ENCODE data around the gene NSMCE4A.
"Not testable (repeated sequence)": the region's sequence is repeated elsewhere in the genome, so short reads cannot be mapped to it uniquely, and the experiment has no call there.

NSMCE4A gene

DNA sequence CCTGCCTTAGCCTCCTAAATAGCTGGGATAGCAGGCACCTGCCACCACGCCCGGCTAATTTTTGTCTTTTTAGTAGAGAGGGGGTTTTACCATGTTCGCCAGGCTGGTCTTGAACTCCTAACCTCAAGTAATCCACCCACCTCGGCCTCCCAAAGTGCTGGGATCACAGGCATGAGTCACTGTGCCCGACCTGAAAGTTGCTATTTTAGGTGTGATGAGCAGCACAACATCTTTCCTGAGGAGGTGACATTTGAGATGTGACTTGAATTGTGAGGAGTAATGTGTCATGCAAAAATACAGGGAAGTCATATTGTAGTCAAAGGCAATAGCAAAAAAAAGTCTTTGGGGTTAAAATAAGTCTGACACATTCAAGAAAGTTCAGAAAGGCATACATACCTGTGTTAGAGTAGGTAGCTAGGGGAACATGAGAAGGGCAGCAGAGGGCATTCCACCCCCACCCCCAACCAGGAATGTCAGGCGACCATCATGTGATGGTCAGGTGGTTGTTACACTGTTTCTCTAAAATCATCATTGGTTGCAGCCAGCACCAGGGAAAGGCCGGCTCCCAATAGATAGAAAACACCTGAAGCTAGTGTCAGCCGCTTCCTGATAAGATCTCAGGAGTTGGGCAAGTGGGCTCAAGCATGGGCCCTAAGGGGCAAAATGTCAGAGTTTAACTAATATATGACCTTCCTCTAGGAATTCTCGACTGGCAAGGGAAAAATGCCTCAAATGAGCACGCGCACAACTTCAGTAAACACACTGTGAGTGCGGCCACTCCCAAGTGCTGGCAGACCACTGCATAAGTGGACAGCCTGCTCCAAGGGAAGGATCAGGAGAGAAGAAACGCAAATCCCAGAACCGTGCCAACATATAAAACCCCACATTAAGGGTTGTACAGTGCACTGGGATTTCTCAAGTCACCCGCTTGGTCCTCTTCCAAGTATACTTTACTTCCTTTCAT, 13.6 kb upstream of the NSMCE4A start, which contains the start of gene TACC2:
Gene TACC2 (plus strand): TSS at position 803 of the 964 bp plus-strand sequence. CDS start 32,819 bp downstream, outside the sequence.
- no peak for FAIRE-seq

DNA sequence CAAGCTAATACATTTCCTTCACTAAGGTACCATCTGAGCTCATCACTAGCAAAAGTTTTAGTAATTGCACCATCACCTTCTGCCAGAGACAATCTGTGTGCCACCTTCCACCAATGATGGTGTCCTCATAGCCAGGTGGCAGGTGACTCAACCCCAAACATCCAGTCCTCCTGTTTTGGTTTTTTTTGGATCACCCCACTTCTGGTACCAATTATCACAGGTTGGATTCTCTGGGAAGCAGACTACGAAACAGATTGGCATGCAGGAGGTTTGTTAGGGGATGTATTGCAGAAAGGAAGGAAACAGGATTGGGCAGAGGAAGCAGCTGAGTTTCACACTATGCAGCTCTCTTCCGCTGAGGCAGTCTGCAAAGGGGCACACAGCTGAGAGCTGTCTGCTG, 9.4 kb upstream of the NSMCE4A start:
- no peak for FAIRE-seq

DNA sequence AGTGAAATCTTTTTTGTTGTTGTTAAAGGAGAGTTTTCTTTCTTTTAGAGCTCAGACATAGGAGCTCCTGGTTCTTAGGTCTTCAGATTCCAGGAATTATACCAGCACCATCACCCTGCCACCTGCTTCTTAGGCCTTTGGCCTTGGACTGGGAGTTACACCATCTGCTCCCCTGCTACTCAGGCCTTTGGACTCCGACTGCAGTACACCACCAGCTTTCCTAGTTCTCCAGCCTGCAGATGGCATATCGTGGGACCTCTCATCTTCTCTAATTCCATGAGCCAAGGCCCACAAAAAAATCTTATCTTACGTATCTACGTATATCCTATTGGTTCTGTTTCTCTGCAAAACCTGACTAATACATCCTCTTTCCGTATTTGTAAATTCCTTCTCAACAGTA, 8.8 kb upstream of the NSMCE4A start:
- FAIRE-seq, result no peak

DNA sequence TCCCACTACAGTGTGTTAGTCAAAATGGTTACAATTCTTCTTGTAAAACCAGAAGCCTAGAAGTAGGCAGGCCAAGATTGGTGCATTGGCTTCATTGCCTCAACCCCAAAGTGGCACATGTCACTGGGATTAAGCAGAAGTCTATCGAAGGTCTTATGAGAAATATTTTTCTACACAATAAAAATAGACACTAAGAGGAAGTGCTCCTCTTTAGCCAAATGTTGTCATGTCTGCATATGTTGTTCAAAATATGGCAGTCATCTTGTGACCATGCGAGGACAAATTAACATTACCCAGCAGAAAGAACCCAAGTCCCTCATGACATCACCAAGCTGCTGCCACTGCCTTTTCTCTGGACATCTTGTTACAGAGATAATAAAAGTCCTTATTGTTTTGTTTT, 6.3 kb upstream of the NSMCE4A start:
- FAIRE-seq, result no peak

DNA sequence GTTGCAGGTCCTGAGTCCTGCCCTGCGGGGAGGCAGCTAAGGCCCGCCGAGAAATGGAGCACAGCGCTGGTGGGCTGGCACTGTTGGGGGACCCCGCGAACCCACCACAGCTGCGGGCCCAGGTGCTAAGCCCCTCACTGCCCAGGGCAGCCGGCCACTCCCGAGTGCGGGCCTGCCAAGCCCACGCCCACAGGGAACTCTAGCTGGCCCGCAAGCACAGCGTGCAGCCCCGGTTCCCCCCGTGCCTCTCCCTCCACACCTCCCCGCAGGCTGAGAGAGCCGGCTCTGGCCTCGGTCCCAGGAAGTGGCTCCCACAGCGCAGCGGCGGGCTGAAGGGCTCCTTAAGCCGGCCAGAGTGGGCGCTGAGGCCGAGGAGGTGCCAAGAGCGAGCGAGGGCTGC, 3.5 kb upstream of the NSMCE4A start:
- no peak for FAIRE-seq

DNA sequence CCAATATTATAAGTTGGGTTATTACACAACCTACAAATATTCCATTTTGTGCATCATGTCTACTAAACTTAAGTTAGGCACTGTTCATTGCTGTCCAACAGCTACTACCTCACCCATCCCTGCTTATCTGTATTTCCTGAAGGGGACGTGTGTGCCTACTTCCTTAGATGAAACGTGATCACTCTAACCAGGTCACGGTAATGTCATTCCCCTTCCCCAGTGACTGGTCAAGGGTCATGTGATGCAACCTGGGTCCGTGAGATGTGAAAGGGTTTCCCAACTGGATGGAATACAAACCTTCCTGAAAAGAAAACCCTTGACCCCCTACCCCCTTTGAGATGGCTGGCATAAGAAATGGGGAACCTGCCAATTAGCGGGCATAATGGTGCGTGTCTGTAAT, 1.6 kb upstream of the NSMCE4A start:
- FAIRE-seq, result no peak

DNA sequence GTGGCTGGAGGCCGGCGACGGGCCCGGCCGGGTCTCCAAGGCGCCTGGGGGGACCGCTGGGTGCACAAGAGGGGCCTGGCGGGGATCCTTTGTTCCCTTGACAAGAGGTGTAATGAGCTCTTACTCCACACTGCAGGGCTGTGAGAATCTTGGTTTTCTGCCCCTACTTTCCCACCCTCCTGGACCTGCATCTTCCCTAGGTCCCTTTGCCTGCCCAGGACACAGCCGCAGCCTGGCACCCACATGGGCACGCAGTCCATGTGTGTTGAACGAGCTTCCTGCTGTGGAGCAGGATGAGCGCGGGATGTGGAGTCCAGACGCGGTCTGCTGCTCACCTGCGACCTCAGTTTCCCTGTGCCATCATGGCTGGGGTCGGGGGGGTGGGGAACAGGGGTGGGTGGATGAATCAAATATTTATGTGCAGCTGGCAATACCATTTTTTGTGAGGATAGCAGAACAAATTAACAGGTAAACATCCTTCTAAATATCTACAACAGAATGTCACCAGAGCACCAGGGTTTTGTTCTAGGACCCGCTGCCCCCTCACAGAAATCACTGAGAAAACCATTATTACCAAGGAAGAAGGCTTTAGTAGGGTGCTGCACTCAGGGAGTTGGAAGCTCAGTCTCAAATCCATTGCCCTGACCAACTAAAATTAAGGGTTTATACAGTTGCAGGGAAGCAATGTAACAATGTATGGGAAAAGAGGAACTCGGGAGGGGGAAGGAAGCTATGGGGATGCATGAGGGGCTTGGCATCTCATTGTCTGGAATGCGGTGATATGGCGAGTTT, 474 bp upstream of the NSMCE4A start:
- FAIRE-seq, result no peak

DNA sequence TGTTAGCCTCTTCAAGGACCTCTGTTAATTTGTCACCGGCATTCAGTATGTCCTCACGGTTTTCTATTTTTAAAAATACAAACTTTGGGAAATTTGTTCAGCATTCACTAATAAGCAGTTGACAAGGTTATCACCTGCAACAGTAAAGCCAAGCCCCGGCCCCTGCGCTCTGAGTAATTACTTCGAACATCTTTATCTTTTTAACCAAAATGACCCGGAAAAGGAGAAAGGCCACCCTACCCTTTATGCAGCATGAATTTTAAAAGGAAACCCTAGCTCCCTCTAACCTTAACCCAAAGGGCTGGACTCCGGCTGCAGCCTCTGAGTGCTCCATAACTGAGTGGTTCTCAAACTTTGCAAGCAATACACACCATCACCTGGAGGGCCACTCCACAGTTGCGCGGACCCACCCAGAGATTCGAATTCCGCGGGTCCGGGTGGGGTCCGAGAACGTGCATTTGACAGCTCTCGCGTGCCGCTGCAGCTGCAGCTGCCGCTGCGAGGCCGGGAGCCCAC, 940 bp downstream of the NSMCE4A start:
- FAIRE-seq, result no peak

DNA sequence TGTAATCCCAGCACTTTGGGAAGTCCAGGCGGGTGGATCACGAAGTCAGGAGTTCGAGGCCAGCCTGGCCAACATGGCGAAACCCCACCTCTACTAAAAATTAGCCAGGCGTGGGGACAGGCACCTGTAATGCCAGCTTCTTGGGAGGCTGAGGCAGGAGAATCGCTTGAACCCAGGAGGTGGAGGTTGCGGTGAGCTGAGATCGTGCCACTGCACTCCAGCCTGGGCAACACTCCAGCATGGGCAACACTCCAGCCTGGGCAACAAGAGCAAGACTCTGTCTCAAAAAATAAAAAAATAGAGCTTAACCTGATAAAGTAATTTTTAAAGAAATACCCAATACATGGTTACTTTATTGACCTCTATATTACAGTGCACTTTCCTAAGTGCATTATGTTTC, 5.9 kb downstream of the NSMCE4A start:
- not testable (repeated sequence) for FAIRE-seq

DNA sequence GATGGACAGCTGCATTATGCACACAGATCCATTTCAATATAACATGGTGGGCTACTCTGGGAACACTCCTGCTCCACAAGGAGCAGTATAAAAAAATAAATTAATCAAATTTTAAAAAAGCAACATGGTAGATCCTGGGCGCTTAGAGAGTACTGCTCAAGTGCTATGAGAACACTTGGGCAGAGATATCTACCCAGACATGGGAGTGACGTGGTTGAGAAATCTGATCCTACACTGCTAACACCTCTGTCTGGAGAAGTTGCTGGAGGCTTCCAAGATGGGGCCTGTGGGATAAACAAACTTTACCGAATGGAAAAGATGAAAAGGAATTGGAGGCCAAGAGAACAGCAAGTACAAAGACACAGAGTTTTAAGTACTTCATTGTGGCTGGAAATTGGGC, 9.0 kb downstream of the NSMCE4A start:
- FAIRE-seq, result no peak

DNA sequence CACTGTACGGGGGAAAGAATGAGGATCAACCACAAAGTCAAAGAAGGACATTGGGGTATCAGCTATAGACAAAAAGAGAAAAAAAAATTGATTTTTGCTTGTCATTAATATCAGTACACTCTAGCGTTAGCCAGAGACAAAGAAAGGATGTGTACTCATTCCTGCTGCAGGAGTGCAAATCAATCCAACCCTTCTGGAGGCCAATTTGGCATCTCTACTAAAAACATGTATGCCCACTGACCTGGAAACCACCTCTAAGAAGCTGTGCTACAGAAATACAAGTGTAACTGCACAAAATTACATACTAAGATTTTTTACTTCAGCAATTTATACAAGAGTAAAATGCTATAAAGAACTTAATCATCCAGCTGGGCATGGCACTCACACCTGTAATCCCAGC, 13.6 kb downstream of the NSMCE4A start:
- FAIRE-seq, result no peak

DNA sequence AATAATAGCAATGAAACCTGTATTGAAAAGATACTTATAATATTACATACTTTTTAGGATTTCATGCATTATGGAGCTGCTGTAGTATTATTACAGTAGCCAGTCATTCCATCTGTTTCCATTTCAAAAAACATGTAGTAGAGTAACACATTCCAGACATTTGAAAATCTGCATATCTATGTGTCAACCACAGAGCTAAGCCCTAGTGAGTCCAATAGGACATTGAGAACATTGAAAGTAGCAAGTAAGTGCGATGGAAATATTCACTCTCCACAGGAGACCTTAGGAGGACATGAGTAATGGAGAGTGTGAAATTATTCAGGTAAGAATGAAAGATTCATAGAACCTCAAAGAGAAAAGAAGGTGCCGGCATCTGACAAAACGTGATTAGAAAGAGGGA, 15.3 kb downstream of the NSMCE4A start:
- FAIRE-seq, result no peak

DNA sequence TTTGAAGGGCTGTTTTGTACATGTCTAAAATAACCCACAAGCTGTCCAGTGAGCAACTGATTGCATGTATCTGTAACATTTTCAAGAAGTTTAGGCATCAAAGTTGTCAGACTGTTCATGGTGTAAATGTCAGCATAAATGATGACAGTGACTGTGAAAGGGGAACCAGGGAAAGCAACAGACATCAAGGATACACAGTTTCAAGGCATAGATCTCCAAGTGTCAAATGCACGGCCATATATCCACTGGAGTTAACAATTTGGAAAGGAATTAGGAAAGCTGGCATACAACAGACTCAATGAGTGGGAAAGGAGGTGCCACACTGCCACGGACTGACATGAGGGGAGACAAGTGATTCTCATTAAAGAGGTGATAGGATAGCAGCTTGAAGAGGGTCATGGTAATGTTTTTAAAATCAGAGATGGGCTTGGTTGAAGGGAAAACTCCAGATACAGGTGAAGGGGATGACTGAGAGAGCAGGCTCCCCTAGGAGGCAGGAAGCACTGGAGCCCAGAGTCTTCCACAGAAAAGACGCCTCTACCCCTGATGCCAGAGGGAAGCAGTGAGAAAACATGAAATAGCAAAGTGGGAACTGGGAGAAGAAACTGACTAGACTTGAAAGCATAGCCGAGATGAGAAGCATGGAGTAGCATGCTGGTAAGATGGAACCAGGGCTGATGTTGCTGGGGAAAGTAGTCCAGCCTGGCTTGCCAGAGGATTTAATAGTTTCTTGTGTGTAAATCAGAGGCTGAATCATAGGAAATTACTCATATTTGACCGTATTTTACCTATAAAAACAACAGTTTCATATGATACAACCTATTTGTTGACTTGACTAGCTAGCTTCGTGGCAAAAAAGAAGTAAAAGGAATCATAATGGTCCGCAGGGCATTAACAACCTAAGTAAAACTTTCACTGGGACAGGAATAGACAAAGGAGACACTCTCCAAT, 18.6 kb downstream of the NSMCE4A start:
- FAIRE-seq, result no peak

DNA sequence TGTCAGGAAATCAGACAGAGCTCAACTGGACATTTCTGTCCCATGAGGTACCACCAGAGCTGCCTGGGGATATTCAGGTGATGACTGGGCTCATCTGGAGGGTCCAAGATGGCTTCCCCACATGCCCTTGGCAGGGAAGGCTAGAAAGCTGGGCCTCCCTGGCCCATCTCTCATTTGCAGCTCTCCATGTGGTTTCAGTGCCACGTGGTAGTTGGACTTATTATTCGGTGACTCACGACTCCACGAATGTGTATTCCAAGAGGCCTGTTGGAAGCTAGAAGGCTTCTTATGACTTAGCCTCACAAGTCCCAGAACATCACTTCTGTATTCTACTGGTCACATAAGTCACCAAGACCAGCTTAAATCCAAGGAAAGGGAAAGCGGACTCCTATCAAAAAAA, 22.8 kb downstream of the NSMCE4A start:
- FAIRE-seq, result no peak

DNA sequence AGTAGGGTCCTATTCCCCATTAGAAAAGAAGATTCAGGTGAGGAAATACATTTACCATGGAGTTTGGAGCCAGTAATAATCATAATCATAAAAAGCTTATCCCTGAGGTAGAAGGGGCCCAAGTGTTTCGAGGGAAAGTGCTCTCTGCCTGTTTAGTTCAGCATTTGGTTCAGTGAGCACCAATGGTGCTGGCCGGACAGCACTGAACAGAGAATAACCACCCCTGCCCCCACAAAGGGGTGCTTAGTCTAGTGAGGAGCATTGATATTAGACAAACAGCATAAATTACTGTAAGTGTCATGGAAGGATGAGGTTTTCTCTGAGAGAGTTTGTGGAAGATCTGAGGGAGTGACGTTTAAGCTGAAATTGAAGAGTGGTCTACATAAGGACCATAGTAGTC, 25.6 kb downstream of the NSMCE4A start:
- no peak for FAIRE-seq

DNA sequence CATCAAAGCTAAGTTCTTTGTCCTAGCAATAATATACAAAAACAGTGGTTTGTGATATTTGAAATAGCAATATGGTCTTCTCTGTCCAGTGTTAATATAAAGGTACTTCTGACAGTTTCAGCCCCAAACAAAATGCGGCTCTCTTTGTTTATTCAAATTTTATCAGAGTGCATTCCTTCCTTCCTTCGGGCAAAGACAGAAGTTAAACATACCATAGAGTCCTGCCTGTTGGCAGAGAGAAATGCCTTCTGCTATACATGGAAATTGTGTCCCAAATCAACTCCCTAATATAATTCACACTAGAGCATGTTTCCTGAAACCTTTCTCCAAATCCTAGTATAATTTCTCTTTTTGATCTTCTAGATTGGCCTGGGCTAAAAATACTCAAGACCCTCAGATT, 26.0 kb downstream of the NSMCE4A start:
- no peak for FAIRE-seq

DNA sequence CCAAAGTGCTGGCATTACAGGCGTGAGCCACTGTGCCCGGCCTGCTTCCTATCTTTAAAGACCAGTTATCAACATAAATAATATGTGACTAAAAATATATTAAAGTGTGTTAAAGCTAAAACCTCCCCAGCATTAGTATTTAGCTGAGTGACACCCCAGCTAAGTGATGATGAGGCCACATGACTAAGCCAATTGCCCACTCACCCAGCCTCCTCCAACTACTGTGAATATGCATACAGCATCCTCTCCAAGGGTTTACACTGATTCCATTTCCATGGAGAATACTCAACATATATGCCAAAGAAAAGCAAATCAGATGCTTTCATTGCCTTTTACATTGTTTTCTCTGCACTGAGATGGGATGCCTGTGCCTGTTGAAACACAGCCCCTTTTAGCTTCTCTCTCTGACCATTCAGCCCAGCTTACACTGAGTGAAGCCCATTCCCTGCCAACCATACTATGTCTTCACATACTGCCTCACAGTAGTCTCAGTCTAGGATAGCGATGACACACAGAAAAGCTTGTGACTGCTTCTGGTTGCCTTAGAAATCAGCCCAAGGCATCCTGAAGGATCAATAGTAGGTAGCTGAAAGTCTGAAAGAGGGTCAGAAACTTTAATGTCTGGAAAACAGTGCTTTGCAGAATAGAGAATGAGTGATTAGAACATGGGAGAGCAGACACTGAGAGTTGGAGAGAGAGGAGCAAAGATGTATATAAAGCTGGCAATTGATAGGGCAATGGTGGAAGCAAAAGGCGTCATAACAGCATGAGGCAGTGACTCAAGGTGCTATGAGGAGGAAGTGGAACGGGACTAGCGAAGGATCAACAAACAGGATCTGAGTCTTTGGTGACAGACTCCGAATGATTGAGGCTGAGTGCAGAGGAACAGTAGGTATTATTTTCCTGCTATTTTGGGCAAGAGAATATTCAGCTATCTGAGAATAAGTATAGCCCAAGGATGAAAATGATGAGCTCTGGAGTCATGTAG, 27.4 kb downstream of the NSMCE4A start:
- FAIRE-seq, result no peak

DNA sequence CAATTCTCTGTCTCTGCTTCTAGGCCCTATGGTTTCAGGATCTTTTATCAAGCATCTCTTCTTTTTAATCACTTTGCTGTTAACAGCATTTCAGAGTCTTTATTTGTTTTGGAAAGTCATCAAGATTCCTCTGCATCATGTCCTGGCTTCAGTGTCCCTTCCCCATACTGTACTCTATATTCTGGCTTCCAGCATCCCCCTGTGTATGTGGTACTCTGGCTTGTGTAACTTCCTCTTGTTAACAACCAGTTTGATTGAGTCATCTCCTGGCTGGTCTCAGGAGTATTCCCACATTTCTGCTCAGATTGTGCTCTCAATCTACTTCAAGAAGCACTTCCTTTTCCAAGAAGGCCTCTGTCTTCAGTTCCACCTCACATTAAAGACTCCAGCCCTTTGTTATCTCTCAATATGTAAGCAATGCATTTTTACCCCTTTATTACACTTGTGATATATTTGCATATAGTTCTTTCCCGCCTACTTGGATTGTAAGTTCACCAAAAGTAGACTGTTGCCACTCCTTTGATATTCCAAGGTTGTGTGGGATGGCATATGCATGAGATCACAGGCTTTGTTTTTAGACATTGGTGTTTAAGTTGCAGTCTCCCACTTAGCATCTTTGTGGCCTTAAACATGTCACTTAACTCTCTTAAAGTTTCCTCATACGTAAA, 32.1 kb downstream of the NSMCE4A start:
- FAIRE-seq, result no peak

DNA sequence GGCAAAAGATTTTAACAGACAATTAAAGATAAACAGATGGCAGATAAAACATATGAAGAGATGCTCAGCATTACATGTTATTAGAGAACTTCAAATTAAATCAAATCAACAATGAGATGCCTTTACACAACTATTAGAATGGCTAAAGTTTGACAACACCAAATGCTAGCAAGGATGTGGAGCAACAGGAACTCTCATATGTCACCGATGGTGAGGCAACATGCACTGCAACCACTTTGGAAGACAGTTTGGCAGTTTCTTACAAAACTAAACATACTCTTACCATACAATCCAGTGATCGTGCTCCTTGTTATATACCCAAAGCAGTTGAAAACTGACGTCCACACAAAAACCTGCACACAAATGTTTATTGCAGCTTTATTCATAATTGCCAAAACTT, 33.5 kb downstream of the NSMCE4A start:
- FAIRE-seq, result no peak

DNA sequence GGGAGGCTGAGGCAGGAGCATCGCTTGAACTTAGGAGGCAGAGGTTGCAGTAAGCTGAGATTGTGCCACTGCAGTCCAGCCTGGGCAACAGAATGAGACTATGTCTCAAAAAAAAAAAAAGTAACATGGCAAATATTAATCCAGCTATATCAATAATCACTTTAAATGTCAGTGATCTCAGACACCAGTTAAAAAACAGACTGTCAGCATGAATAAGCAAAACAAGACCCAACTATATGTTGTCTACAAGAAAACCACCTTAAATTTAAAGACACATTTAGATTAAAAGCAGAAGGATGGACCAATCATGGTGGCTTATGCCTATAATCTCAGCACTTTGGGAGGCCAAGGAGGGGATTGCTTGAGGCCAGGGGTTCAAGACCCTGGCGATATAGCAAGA, 38.7 kb downstream of the NSMCE4A start:
- FAIRE-seq, result no peak

DNA sequence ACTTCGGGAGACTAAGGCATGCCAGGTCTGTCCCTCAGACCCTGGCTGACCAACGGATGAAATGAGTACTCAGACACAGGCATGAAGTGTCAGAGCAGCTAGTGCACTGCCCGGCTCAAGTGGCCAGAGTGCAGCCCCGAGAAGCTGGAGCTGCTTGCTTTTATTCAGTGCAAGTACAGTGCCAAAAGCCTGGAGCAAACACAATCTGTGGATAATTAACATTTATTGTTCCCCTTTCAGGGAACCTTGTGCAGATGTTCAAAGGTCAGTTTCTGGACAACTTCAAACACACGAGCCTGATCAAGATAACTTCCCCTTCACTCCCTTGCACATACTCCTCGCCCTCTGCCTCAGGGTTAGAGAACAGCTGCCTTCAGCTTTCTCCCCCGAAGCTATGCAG, 39.3 kb downstream of the NSMCE4A start:
- no peak for FAIRE-seq

Data from colon (tissue), 2 donors.